GM21390 (cell line): ENCODE results near the gene POLR1F.
"Not testable (repeated sequence)": the region's sequence is repeated elsewhere in the genome, so short reads cannot be mapped to it uniquely, and the experiment has no call there.

Source experiments
- ATAC-seq: cut with Tn5 transposase; IDR thresholded peaks from one replicate; pipeline ENCODE4 v1.9.1; 2021; ENCODE audit not compliant: unreplicated experiment

Gene POLR1F

GRCh38 chr7:19708397-19709248, at the start of gene POLR1F:
POLR1F (minus strand) TSS chr7:19709037; CDS start chr7:19709016, 21 bp downstream.
- peak; percentile 97 for ATAC-seq

- no peak for ATAC-seq
These were observed 45.8 kb upstream of the POLR1F start for GRCh38 chr7:19754521-19755116.

GRCh38 chr7:19752020-19752419, 43.2 kb upstream of the POLR1F start:
- no peak for ATAC-seq

GRCh38 chr7:19749658-19750057, 40.8 kb upstream of the POLR1F start:
- ATAC-seq, result no peak

- ATAC-seq, result no peak
These were observed 39.0 kb upstream of the POLR1F start for GRCh38 chr7:19747740-19748339.

- no peak for ATAC-seq
These were observed 35.2 kb upstream of the POLR1F start for GRCh38 chr7:19744075-19744474.

- no peak for ATAC-seq
These were observed 19.9 kb upstream of the POLR1F start for GRCh38 chr7:19728716-19729115.

- no peak for ATAC-seq
These were observed 16.9 kb upstream of the POLR1F start for GRCh38 chr7:19725770-19726169.

GRCh38 chr7:19715499-19715898, 6.7 kb upstream of the POLR1F start:
- no peak for ATAC-seq

GRCh38 chr7:19713676-19714075, 4.8 kb upstream of the POLR1F start:
- ATAC-seq, result no peak

GRCh38 chr7:19709249-19709578, 377 bp upstream of the POLR1F start:
- ATAC-seq, result peak; percentile 4

- ATAC-seq, result no peak
These were observed 1.6 kb downstream of the POLR1F start for GRCh38 chr7:19707240-19707639.

GRCh38 chr7:19705663-19706062, 3.2 kb downstream of the POLR1F start:
- no peak for ATAC-seq

- ATAC-seq, result no peak
These were observed 7.4 kb downstream of the POLR1F start for GRCh38 chr7:19701471-19701870.

- no peak for ATAC-seq
These were observed 7.9 kb downstream of the POLR1F start for GRCh38 chr7:19700936-19701335.

- no peak for ATAC-seq
These were observed 10.5 kb downstream of the POLR1F start for GRCh38 chr7:19698331-19698730.

- ATAC-seq, result no peak
These were observed 11.9 kb downstream of the POLR1F start for GRCh38 chr7:19696926-19697325.

GRCh38 chr7:19692111-19692828, 16.6 kb downstream of the POLR1F start:
- ATAC-seq, result no peak

GRCh38 chr7:19690736-19691135, 18.1 kb downstream of the POLR1F start:
- ATAC-seq, result no peak

- not testable (repeated sequence) for ATAC-seq
These were observed 19.7 kb downstream of the POLR1F start for GRCh38 chr7:19689130-19689529.

GRCh38 chr7:19681596-19681995, 27.2 kb downstream of the POLR1F start:
- ATAC-seq, result no peak

- ATAC-seq, result peak; percentile 87
These were observed 31.7 kb downstream of the POLR1F start for GRCh38 chr7:19677180-19677579.
